Anterior cingulate cortex (tissue), 58 donors: Measurements from ENCODE around the gene CRADD.
"Not testable (repeated sequence)": the region's sequence is repeated elsewhere in the genome, so short reads cannot be mapped to it uniquely, and the experiment has no call there.

ENCODE experiments used
- DNase-seq, 58 donors: peaks; one replicate each; lab custom pipeline; 2025; lab: John Stamatoyannopoulos, UW

Gene CRADD

DNA sequence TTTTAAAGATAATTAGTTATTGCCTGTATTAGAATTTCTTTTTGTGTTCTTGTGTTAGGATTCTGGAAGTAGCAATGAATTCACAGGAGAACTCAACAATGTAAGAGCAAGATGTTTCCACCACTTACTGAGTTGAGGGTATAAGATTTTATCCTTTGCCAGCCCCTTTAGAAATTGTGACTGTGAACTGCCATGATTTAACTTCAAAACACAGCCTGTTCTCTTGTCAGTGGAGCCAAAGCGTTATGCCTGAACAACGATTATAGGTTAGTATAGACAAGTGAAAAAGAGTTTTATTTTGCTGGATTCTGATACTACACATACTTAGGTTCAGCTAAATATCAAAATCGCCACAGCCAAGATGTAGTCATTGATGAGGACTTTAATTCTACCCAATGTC is 101.6 kb downstream of the CRADD start:
- no peak for DNase-seq

DNA sequence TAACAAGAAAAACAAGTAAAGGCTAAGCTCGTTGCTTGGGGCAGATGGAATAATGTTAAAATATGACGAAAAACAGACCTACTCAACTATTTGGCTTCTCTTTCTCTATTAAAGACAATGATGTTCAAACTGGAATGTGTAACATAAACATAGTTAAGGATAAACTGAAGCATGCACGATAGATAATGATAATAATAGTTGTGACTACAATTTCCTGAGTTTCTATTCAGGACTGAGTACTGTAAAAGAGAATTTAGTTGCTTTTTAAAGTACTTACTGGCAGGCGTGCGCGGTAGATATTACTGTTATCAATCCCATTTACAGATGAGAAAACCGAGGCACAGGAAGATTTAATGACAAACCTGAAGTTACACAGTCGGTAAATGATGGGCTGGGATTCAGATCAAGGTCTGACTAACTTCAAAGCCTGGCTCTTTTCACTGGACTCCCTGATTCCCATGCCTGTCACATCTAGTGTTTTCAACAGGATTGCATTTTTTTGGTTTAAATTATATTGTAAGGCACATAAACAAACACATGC is 103.0 kb downstream of the CRADD start:
- no peak for DNase-seq

- DNase-seq, result not testable (repeated sequence)
Observed at GRCh38 chr12:93780886-93781285, 103.7 kb downstream of the CRADD start.

DNA sequence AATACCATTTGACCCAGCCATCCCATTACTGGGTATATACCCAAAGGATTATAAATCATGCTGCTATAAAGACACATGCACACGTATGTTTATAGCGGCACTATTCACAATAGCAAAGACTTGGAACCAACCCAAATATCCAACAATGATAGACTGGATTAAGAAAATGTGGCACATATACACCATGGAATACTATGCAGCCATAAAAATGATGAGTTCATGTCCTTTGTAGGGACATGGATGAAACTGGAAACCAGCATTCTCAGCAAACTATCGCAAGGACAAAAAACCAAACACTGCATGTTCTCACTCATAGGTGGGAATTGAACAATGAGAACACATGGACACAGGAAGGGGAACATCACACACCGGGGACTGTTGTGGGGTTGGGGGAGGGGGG is 104.8 kb downstream of the CRADD start:
- DNase-seq, result not testable (repeated sequence)

GRCh38 chr12:93782853-93783252 is 105.7 kb downstream of the CRADD start:
- DNase-seq, result no peak

- no peak for DNase-seq
Observed at GRCh38 chr12:93783832-93784231, 106.7 kb downstream of the CRADD start.

- peak in 5 of 58 donors; percentile 16 to 38 (median 17) for DNase-seq
Observed at GRCh38 chr12:93784339-93785086, 107.3 kb downstream of the CRADD start.

DNA sequence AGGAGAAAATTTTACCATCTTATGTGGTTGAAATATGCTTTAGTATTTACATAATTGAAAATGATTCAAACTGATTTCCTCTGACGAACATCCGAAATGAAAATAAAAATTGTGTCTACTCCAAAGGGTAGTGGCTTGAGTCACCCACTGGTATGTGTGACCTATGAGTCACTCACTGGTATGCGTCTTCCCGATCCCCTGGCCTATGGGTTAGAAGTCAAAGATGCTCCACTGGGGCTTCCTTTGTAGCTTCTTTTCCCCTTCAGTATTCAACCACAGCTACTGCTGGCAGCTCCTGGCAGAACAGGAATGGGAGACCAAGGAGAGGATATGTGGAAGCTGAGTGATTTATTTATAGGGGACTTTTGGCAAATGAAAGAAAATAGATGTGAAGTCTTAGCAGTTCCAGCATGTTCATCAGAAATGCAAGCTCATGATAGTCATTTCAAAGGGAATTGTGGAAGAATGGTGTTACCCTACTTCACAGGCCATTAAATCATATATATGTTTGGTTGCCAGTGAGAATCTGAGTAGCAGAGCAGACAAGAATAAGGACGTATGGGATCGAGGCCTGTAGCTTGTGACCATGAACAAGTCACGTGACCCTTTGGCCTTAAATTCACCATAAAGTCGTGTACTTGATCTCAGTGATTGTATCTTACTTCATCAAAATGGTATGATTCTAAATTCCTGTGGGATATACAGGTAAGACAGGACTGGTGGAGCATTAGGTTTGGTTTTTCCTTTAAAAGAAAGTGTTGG is 108.3 kb downstream of the CRADD start:
- peak in 2 of 58 donors; percentile 15 to 42 for DNase-seq

GRCh38 chr12:93786656-93787397 is 109.7 kb downstream of the CRADD start:
- no peak for DNase-seq

- DNase-seq, result no peak
Observed at GRCh38 chr12:93788853-93789252, 111.7 kb downstream of the CRADD start.

DNA sequence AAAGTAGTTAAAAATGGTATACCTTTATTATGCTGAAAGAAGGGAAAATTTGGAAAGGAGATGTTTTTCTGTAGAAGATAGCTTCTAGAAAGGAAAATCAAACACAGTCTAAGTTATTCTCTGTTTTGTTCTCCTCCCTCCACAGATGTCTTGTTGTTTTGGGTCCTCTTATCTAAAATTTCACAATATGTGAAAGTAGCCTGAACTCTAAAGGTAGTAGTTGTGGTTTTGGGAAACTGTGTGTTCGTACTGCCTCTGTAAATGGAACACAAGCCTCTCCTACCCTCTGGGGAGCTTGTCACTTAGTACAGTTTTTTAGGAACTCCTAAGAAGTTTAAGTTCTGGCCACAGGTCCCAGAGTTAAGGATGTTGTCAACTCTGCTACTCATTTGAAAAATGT is 112.6 kb downstream of the CRADD start:
- no peak for DNase-seq

GRCh38 chr12:93790472-93791152 is 113.4 kb downstream of the CRADD start:
- DNase-seq, result no peak

DNA sequence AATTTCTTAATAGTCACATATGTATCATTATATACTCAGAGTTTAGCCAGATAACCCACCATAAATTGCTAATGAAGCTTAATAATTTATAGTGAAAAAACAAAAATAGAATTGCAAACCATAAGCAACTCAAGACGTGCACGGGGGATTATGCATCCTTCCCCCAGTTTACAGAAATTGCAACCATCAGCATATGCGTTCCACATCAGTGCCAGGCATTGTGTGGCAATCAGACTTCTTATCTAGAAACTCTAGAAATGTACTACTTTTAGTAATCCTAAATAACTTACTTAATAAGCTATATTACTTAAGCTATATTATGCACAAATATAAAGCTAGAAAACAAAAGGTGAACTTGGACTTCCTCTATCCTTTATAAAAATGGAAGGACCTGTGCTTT is 115.8 kb downstream of the CRADD start:
- no peak for DNase-seq

DNA sequence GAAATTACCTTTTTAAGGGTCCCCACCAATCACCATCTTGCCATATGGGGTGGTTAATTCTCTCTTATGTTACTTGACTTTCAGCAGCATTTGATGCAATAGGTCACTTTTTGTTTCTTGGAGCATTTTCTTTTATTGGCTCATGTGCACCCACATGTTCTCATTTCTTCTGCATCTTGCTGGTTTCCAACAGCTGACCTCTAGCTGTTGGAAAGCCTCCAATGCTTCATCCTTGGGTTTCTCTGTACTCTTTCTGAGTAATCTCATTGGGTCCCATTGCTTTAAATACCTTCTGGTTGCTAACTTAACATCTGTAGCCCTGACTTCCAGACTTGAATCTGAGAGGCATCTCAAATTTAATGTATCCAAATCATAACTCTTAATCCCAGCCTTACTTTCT is 116.8 kb downstream of the CRADD start:
- DNase-seq, result no peak

DNA sequence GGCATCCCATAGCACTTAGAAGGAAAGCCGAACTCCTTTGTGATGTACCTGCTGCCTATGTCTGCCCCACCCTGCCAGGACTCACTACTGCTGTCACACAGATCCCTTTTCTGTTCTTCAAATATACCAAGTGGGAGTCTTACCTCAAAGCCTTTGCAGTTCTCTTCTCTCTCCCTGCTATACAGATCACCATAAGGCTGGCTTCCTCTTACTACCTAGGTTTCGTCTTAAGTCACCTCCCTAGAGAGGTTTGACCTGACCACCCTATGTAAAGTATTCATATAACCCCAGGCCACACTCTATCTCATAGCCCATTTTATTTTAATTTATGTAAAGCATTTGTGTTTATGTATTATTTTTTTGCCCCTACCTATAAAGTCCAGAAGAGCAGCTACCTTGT is 117.6 kb downstream of the CRADD start:
- no peak for DNase-seq

DNA sequence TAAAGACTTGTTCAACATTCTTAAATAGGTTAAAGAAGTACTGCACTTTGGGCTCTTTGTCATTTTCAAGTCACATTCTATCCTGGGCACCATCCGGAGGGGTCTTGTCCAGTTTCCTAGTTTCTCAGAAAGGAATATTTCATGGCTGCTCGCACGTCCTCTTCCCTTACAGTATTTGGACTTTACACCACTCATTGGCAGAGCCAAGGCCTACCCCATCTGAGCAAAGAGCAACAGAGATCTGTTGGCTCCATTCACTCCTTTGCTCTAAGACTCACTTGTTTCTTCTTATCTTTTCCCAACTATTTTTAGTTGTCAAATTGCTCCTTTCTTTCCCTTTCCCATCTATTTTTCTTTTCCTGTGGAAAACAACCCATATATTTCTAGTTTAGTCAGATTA is 118.2 kb downstream of the CRADD start:
- no peak for DNase-seq

DNA sequence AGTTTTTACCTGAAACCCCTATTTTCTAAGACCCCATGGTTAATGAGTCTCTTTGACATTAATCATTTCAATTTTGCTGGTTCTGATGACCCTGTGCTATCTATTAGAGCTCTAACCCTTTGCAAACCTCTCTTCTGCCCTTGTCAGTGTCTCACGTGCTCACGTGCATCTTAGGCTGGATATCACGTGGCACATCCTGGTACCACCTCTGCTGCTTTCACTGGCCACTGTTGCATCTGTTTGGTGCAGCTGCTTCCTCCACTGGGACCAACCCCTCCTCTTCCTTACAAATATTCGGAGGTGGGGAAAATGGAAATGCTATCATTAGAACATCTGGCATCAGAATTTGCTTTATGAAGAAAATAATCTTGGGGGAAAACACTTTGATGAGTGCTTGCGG is 119.6 kb downstream of the CRADD start:
- no peak for DNase-seq

GRCh38 chr12:93798279-93799151 is 121.3 kb downstream of the CRADD start:
- no peak for DNase-seq

GRCh38 chr12:93801666-93802065 is 124.5 kb downstream of the CRADD start:
- not testable (repeated sequence) for DNase-seq
